H9 (cell line): ENCODE measurements around the gene SPDYC. TPM values are rescaled to one million over a fixed set of nuclear protein-coding genes. Genes with fewer than 3 reads are reported as not detected.

ENCODE experiments used
- DNase-seq: peaks from one replicate; pipeline ENCODE4 v3.0.0-alpha.2; 2017
- H2AFZ ChIP-seq: one replicate; pipeline ENCODE4 v1.6.1; 2013; ENCODE audit warnings: mild to moderate bottlenecking, low read length, control low read depth, moderate library complexity
- H2AK5ac ChIP-seq: 2 replicates; pipeline ENCODE4 v1.6.1; 2013; ENCODE audit warnings: low read length, control low read depth, mixed read lengths; ENCODE audit not compliant: insufficient read length
- H2BK120ac ChIP-seq: one replicate; pipeline ENCODE4 v1.6.1; 2013; ENCODE audit warnings: low read depth, mild to moderate bottlenecking, low read length, control low read depth, inconsistent platforms; ENCODE audit not compliant: poor library complexity, severe bottlenecking
- H2BK12ac ChIP-seq: 2 replicates; pipeline ENCODE4 v1.6.1; 2013; ENCODE audit warnings: low read length, control low read depth, mixed read lengths, low read depth; ENCODE audit not compliant: insufficient read length
- H2BK15ac ChIP-seq: 2 replicates; pipeline ENCODE4 v1.6.1; 2013; ENCODE audit warnings: low read depth, low read length, control low read depth
- H2BK20ac ChIP-seq: one replicate; pipeline ENCODE4 v1.6.1; 2013; ENCODE audit warnings: low read depth, mild to moderate bottlenecking, low read length, control low read depth, inconsistent platforms; ENCODE audit not compliant: poor library complexity, severe bottlenecking
- H2BK5ac ChIP-seq: 2 replicates; pipeline ENCODE4 v1.6.1; 2013; ENCODE audit warnings: low read length, control low read depth, mixed read lengths; ENCODE audit not compliant: insufficient read length
- H3K14ac ChIP-seq: 2 replicates; pipeline ENCODE4 v1.6.1; 2013; ENCODE audit warnings: low read length, control low read depth; ENCODE audit not compliant: insufficient read depth
- H3K18ac ChIP-seq: 2 replicates; pipeline ENCODE4 v1.6.1; 2013; ENCODE audit warnings: low read depth, mild to moderate bottlenecking, mixed read lengths, low read length, control low read depth; ENCODE audit not compliant: insufficient read length
- H3K23ac ChIP-seq: 2 replicates; pipeline ENCODE4 v1.6.1; 2013; ENCODE audit warnings: low read length, control low read depth, mixed read lengths, low read depth; ENCODE audit not compliant: insufficient read length
- H3K23me2 ChIP-seq: 2 replicates; pipeline ENCODE4 v1.6.1; 2013; ENCODE audit warnings: low read depth, mild to moderate bottlenecking, mixed read lengths, low read length, control low read depth; ENCODE audit not compliant: insufficient read length, poor library complexity, severe bottlenecking
- H3K27ac ChIP-seq: 2 replicates; pipeline ENCODE4 v1.5.1; 2013; ENCODE audit warnings: low read length, control low read depth, mixed read lengths, low read depth; ENCODE audit not compliant: insufficient read length
- H3K27me3 ChIP-seq: 2 replicates; pipeline ENCODE4 v1.6.1; 2013; ENCODE audit warnings: low read length, control low read depth, inconsistent platforms; ENCODE audit not compliant: insufficient read depth
- H3K4ac ChIP-seq: 2 replicates; pipeline ENCODE4 v1.6.1; 2013; ENCODE audit warnings: low read depth, mild to moderate bottlenecking, control low read depth, inconsistent platforms, low read length, moderate library complexity
- H3K4me1 ChIP-seq: 2 replicates; pipeline ENCODE4 v1.6.1; 2013; ENCODE audit warnings: low read length, control low read depth, inconsistent platforms; ENCODE audit not compliant: insufficient read depth
- H3K4me2 ChIP-seq: 2 replicates; pipeline ENCODE4 v1.6.1; 2013; ENCODE audit warnings: low read length, control low read depth, mixed read lengths; ENCODE audit not compliant: insufficient read length, insufficient read depth
- H3K56ac ChIP-seq: 2 replicates; pipeline ENCODE4 v1.6.1; 2013; ENCODE audit warnings: low read depth, mild to moderate bottlenecking, mixed read lengths, low read length, control low read depth; ENCODE audit not compliant: insufficient read length
- H3K79me1 ChIP-seq: 2 replicates; pipeline ENCODE4 v1.6.1; 2013; ENCODE audit warnings: low read depth, mild to moderate bottlenecking, moderate library complexity, low read length, control low read depth, inconsistent platforms; ENCODE audit not compliant: insufficient read depth, poor library complexity, severe bottlenecking
- H3K79me2 ChIP-seq: 2 replicates; pipeline ENCODE4 v1.6.1; 2013; ENCODE audit warnings: low read length, control low read depth, inconsistent platforms; ENCODE audit not compliant: insufficient read depth
- H3K9ac ChIP-seq: 2 replicates; pipeline ENCODE4 v1.6.1; 2013; ENCODE audit warnings: low read length, control low read depth, mixed read lengths; ENCODE audit not compliant: insufficient read length; ENCODE audit errors: extremely low read depth
- H3K9me3 ChIP-seq: one replicate; pipeline ENCODE4 v1.6.1; 2013; ENCODE audit warnings: low read depth, low read length, inconsistent platforms; ENCODE audit not compliant: control insufficient read depth
- H3T11ph ChIP-seq: one replicate; pipeline ENCODE4 v1.6.1; 2013; ENCODE audit warnings: mild to moderate bottlenecking, low read length, control low read depth, inconsistent platforms
- H4K20me1 ChIP-seq: one replicate; pipeline ENCODE4 v1.6.1; 2013; ENCODE audit not compliant: control insufficient read depth, insufficient read length, insufficient read depth
- H4K5ac ChIP-seq: 2 replicates; pipeline ENCODE4 v1.6.1; 2013; ENCODE audit warnings: low read depth, mild to moderate bottlenecking, mixed read lengths, low read length, control low read depth; ENCODE audit not compliant: insufficient read length
- H4K8ac ChIP-seq: replicated peaks from 2 replicates; pipeline ENCODE4 v1.6.1; 2013; ENCODE audit warnings: low read length, control low read depth, mixed read lengths, low read depth; ENCODE audit not compliant: insufficient read length
- H4K91ac ChIP-seq: 2 replicates; pipeline ENCODE4 v1.6.1; 2013; ENCODE audit warnings: low read depth, mild to moderate bottlenecking, moderate library complexity, mixed read lengths, low read length, control low read depth; ENCODE audit not compliant: insufficient read length
- H3K27ac Mint-ChIP-seq, 3 experiments: 2 replicates in 2 of 3; 3 replicates in 1 of 3; pipeline ENCODE4 v1.8.0; 2020 to 2021; ENCODE audit warnings: mixed read lengths in 3 of 3, mild to moderate bottlenecking in 1 of 3, moderate library complexity in 1 of 3
- H3K27me3 Mint-ChIP-seq: 2 replicates; pipeline ENCODE4 v1.8.0; 2021; ENCODE audit warnings: low read depth, mild to moderate bottlenecking, moderate library complexity, mixed read lengths
- H3K36me3 Mint-ChIP-seq, 3 experiments: 2 replicates in 2 of 3; 3 replicates in 1 of 3; pipeline ENCODE4 v1.8.0; 2020 to 2021; ENCODE audit warnings: low read depth in 3 of 3, mixed read lengths in 3 of 3; ENCODE audit not compliant: insufficient read depth in 1 of 3
- H3K4me1 Mint-ChIP-seq, 2 experiments: 2 replicates each; pipeline ENCODE4 v1.8.0; 2020; ENCODE audit warnings: mixed read lengths in 2 of 2
- H3K4me3 Mint-ChIP-seq, 2 experiments: 2 replicates in 1 of 2; 3 replicates in 1 of 2; pipeline ENCODE4 v1.8.0; 2020 to 2021; ENCODE audit warnings: mild to moderate bottlenecking in 2 of 2, mixed read lengths in 2 of 2, moderate library complexity in 1 of 2
- H3K9me3 Mint-ChIP-seq, 2 experiments: 2 replicates in 1 of 2; 3 replicates in 1 of 2; pipeline ENCODE4 v1.8.0; 2020; ENCODE audit warnings: mild to moderate bottlenecking in 2 of 2, mixed read lengths in 2 of 2, moderate library complexity in 1 of 2
- CTCF ChIP-seq: fragments of 200-600 bp; sonication (generic); conservative IDR thresholded peaks from 3 replicates; pipeline ENCODE4 v1.8.0; 2021; ENCODE audit warnings: antibody characterized with exemption, mild to moderate bottlenecking
- WGBS: extraction: QIAGEN DNeasy Blood & Tissue Kit; methylation state at CpG from one replicate; pipeline ENCODE4 v1.1.7; 2013; ENCODE audit warnings: missing lambda C conversion rate, low lambda C conversion rate, mixed read lengths; ENCODE audit not compliant: insufficient read length; ENCODE audit errors: extremely low coverage; 5-methylcytosine and 5-hydroxymethylcytosine counted together
- total RNA-seq: library from RNA; stranded (reverse); gene quantifications from 2 replicates; pipeline ENCODE4 v1.2.1, GENCODE V29; 2021

SPDYC gene
- total RNA-seq, 1 experiment from 2014 or later, result 0.61 TPM

- Histone ChIP-seq H3K56ac (peak overlapping the region; percentile 28), H3K18ac (peak overlapping the region; percentile 89)
Measured at GRCh38 chr11:65134952-65135632, 34.9 kb upstream of the SPDYC start.

More at GRCh38 chr11:65134952-65135632, 34.9 kb upstream of the SPDYC start:
- no peak overlapping the region for H3K23ac ChIP-seq
- H3K79me2 ChIP-seq, result no peaks in the 10 kb centered on the region
- H4K8ac ChIP-seq, result no peak overlapping the region
- no peak overlapping the region for H2BK12ac ChIP-seq
- Mint-ChIP-seq H3K27ac (peak overlapping the region; percentile 100), H3K27me3 (peaks cover 8% of the 10 kb centered on the region), H3K4me1 (peaks cover 19 to 23% of the 10 kb centered on the region in 2 experiments), H3K4me3 (peak overlapping the region; percentile 93 to 95), H3K36me3 (peaks cover 5 to 26% (median 26%) of the 10 kb centered on the region in 3 experiments; a peak in 6 of 7 replicates), H3K9me3 (no peaks in the 10 kb centered on the region; a peak in 1 of 5 replicates)
- no peak overlapping the region for H3T11ph ChIP-seq
- H2AK5ac ChIP-seq, result no peak overlapping the region
- H2BK5ac ChIP-seq, result peak overlapping the region; percentile 3
- H3K27me3 ChIP-seq, result no peaks in the 10 kb centered on the region
- peak; percentile 97 for DNase-seq
- H2AFZ ChIP-seq, result no peak overlapping the region
- no peak overlapping the region for H3K4ac ChIP-seq
- no peak overlapping the region for H2BK20ac ChIP-seq
- H4K91ac ChIP-seq, result no peak overlapping the region
- no peak overlapping the region for H2BK120ac ChIP-seq
- no CpG with 5 or more reads among the region's 24 CpGs for WGBS
- peak overlapping the region; percentile 58 for H3K4me2 ChIP-seq
- peak overlapping the region; percentile 71 for H3K27ac ChIP-seq
- H3K14ac ChIP-seq, result peak overlapping the region; percentile 80; the same call in 1 of the 2 replicates
- H4K20me1 ChIP-seq, result no peaks in the 10 kb centered on the region
- no peak for TF ChIP-seq CTCF
- H3K23me2 ChIP-seq, result peaks cover 14% of the 10 kb centered on the region
- H3K9me3 ChIP-seq, result no peaks in the 10 kb centered on the region
- H3K9ac ChIP-seq, result peak overlapping the region; percentile 96
- no peak overlapping the region for H4K5ac ChIP-seq
- no peaks in the 10 kb centered on the region for H3K4me1 ChIP-seq
- no peak overlapping the region for H2BK15ac ChIP-seq
- H3K79me1 ChIP-seq, result no peaks in the 10 kb centered on the region
